ENCODE data around the gene ZBTB49.

Gene ZBTB49

DNA sequence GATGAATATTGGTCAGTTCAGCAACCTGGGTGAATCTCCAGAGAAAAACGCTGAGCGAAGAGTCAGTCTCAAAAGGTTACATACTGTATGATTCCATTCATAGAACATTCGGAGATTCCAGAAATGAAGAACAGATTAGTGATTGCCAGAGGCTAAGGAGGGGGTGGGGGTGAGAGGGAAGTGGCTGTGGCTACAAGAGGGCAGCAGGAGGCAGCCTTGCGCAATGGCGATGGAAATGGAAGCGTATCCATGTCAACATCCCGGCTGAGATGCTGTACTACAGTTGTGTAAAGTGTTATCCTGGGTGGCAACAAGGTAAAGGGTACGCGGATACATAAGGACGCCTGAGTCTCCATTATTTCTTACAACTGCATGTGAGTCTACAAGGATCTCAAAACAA, 18.1 kb upstream of the ZBTB49 start:
- Histone ChIP-seq H3K9me3 (no peaks in the 10 kb centered on the region), H3K27me3 (no peaks in the 10 kb centered on the region), H3K36me3 (peaks cover 33 to 93% (median 62%) of the 10 kb centered on the region in 3 donors), H3K4me3 (no peak overlapping the region), H3K4me1 (no peaks in the 10 kb centered on the region), H3K27ac (no peak overlapping the region)
- TF ChIP-seq, protein P1, sequence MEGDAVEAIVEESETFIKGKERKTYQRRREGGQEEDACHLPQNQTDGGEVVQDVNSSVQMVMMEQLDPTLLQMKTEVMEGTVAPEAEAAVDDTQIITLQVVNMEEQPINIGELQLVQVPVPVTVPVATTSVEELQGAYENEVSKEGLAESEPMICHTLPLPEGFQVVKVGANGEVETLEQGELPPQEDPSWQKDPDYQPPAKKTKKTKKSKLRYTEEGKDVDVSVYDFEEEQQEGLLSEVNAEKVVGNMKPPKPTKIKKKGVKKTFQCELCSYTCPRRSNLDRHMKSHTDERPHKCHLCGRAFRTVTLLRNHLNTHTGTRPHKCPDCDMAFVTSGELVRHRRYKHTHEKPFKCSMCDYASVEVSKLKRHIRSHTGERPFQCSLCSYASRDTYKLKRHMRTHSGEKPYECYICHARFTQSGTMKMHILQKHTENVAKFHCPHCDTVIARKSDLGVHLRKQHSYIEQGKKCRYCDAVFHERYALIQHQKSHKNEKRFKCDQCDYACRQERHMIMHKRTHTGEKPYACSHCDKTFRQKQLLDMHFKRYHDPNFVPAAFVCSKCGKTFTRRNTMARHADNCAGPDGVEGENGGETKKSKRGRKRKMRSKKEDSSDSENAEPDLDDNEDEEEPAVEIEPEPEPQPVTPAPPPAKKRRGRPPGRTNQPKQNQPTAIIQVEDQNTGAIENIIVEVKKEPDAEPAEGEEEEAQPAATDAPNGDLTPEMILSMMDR (IDR thresholded peaks at IDR 0.05) = no peak
- DNase-seq = no peak
- intact Hi-C loops (cut with DNase I; ENCODE audit: low total_unique reads) = no loop called here

DNA sequence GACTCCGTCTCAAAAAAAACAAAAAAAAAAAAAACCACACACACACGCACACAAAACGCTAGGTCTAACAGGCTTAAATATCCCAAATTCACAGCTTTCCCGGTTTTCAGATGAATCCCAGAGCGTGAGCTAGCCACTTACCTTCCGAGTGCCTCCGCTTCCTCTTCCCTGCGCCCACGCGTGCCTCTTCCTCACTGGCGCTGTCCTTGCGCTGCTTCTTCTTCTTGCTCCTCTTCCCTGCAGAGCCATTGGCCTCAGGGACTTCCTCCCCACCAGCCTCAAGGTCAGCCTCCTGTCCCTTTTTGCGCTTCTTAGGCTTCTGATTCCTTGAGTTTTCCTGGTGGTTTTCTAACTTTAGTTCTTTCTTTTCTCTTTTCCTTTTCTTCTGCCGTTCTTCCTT, 15.8 kb upstream of the ZBTB49 start:
- Histone ChIP-seq H3K27me3 (no peaks in the 10 kb centered on the region), H3K27ac (no peak overlapping the region), H3K36me3 (peaks cover 49 to 96% (median 70%) of the 10 kb centered on the region in 3 donors), H3K4me3 (no peak overlapping the region), H3K9me3 (no peaks in the 10 kb centered on the region), H3K4me1 (no peaks in the 10 kb centered on the region)
- intact Hi-C loops (cut with DNase I; ENCODE audit: low total_unique reads) = no loop called here
- no peak for DNase-seq
- TF ChIP-seq, protein P1 (IDR thresholded peaks at IDR 0.05) = no peak

DNA sequence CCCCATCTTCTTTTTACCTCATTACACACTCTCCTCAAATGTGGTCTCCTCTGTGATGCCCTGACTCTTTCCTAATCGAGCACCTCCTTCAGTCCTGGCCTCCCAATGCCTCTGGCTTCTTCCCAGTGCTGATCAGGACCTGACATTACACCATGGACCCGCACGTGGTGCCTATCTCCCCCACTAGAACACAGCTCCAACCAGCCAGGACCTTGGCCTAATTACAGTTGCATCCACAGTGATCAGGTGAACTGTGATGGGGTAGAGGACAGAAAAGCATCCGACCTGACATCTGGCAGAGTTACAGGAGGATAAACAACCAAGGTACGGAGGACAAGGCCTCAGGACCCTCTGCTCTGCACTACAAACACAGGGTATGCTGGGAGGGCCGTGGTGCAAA, 12.5 kb upstream of the ZBTB49 start:
- intact Hi-C loops (cut with DNase I; ENCODE audit: low total_unique reads) = no loop called here
- TF ChIP-seq, protein P1 (IDR thresholded peaks at IDR 0.05) = no peak

DNA sequence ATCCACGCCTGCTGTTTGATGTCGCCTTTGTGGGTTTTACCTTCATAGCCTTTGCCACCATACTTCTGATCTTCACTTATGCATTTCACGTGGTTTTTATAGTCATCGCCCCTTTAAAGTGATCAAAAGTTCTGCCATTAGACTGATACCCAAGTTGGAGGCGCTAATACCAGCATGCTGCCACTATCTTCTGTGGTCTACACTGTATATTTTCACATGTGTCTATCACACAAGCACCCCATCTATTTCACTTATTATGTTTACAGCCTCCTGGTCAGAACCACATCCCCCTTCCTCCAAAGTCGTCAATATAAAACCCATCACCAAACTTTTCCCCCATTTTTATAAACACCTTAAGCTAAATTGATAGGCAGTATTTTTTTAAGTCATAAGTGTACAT, 8.3 kb upstream of the ZBTB49 start:
- no peak for DNase-seq
- Histone ChIP-seq H3K9me3 (no peaks in the 10 kb centered on the region), H3K4me3 (no peak overlapping the region), H3K27me3 (no peaks in the 10 kb centered on the region), H3K36me3 (peaks cover 49 to 83% (median 62%) of the 10 kb centered on the region in 3 donors), H3K4me1 (no peaks in the 10 kb centered on the region), H3K27ac (no peak overlapping the region)
- TF ChIP-seq, protein P1 (IDR thresholded peaks at IDR 0.05) = no peak
- intact Hi-C loops (cut with DNase I; ENCODE audit: low total_unique reads) = no loop called here

More for the DNA sequence above, 12.5 kb upstream of the ZBTB49 start:
- H3K9me3 ChIP-seq = no peaks in the 10 kb centered on the region
- no peak for DNase-seq
- no peaks in the 10 kb centered on the region for H3K4me1 ChIP-seq
- no peaks in the 10 kb centered on the region for H3K27me3 ChIP-seq
- no peak overlapping the region for H3K27ac ChIP-seq
- no peak overlapping the region for H3K4me3 ChIP-seq
- H3K36me3 ChIP-seq = peaks cover 75 to 100% (median 75%) of the 10 kb centered on the region in 3 donors

DNA sequence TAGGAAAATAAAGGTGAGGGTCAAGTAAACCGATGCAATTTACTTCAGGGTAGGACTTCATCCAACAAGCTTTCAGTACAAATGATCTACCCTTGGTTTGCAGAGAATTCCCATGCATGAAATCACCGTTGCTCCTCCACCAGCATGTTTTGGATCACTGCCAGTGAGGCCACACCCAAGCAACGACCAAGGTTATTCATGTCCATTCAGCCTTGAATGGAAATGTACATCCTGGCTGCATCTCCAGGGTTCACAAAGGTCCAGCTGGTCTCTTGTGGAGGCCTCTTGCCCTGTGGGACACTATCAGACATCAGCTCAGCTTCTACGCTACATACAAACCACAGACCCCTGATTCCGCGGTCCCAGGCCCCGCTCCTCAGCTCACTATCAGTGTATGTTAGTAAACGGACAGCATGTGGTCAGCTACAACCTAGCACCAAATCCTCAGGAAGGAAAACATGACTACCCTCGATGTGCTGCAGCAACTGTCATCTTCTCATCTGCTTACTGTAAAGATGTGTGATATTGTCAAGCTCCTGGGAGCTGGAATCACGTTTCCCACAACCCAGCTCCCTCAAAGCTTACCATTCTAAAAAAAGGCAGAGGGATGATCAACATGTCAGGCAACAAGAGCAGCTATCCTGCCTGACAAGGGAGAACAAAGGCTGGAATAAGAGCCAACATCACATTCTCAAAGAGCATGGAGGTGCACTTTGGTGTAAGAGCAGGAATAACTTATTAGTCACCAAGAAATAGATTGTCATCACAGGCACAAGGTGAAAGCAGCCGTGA, 5.0 kb upstream of the ZBTB49 start:
- no peaks in the 10 kb centered on the region for H3K9me3 ChIP-seq
- intact Hi-C loops (cut with DNase I; ENCODE audit: low total_unique reads) = no loop called here
- no peak for DNase-seq
- TF ChIP-seq, protein P1 (IDR thresholded peaks at IDR 0.05) = no peak
- peaks cover 26 to 51% (median 46%) of the 10 kb centered on the region in 3 donors for H3K36me3 ChIP-seq
- peaks cover 0 to 14% (median 12%) of the 10 kb centered on the region in 4 donors for H3K4me1 ChIP-seq
- H3K27me3 ChIP-seq = no peaks in the 10 kb centered on the region
- H3K4me3 ChIP-seq = no peak overlapping the region
- no peak overlapping the region for H3K27ac ChIP-seq

Measured in tibial artery (tissue), 4 donors.